Gastrocnemius medialis (tissue), 4 donors: Measurements from ENCODE around the gene KDM3B.

Source experiments
- CTCF ChIP-seq, 5 experiments: fragments of 450-650 bp in 3 of 5; fragments of 200-600 bp in 2 of 5; sonication (generic) in 2 of 5; IDR thresholded peaks in 4 of 5; conservative IDR thresholded peaks in 1 of 5; 1 replicate in 4 of 5; 2 replicates in 1 of 5; pipeline ENCODE4 v1.5.1; 2016 to 2019; ENCODE audit warnings: antibody characterized with exemption in 5 of 5, mild to moderate bottlenecking in 3 of 5, moderate library complexity in 3 of 5
- POLR2A ChIP-seq, 2 donors: fragments of 450-650 bp; IDR thresholded peaks; one replicate each; pipeline ENCODE4 v1.6.1; 2017; ENCODE audit warnings: antibody characterized with exemption in 2 of 2, mild to moderate bottlenecking in 2 of 2, moderate library complexity in 2 of 2

DNA sequence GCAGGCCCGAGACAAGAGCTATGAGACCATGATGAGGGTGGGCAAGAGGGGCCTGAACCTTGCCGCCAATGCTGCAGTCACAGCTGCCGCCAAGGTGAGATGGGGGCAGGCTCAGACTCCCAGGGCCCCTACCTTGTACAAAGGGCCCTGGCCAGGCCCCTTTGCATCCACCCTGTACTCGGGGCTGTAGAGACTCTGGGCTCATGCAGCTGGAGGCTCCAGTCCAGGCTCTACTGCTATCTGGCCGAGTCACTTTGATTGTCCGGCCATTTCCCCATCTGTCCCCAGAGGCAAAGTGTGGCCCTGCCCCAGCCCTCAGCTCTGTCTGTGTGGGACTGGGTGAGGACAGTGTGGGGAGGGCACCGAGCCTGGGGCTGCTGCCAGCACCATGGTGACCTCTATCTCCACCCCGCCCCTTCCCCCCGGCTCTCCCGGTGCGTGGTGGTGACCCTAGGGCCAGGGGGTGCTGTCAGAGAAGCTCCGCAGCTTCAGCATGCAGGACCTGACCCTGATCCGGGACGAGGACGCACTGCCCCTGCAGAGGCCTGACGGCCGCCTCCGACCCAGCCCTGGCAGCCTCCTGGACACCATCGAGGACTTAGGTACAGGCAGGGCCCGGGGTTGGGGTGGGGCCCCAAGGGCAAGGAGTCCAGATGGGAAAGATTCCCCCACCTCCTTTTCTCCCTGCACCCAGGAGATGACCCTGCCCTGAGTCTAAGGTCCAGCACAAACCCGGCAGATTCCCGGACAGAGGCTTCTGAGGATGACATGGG, 92.5 kb downstream of the KDM3B start:
- no peak for TF ChIP-seq CTCF (IDR thresholded peaks at IDR 0.05 in 4 of 5, conservative IDR thresholded peaks at IDR 0.05 in 1 of 5)
- TF ChIP-seq POLR2A (IDR thresholded peaks at IDR 0.05) = no peak
